GM18951 (cell line): ENCODE results near the gene SLC8A3.
"Not testable (repeated sequence)": the region's sequence is repeated elsewhere in the genome, so short reads cannot be mapped to it uniquely, and the experiment has no call there.

Experiments
- POLR2A ChIP-seq: IDR thresholded peaks from 4 replicates; pipeline ENCODE4 v1.6.1; 2011; ENCODE audit warnings: mild to moderate bottlenecking; ENCODE audit not compliant: insufficient read length, insufficient read depth; ENCODE audit errors: extremely low read depth
- in situ Hi-C: fragments of 300-500 bp; cut with MboI; formaldehyde crosslinking; loops from one replicate; pipeline ENCODE4 v1.12.0; 2022; ENCODE audit warnings: low sequenced_read_pairs, mixed read lengths, inconsistent platforms; ENCODE audit not compliant: unreplicated experiment

The SLC8A3 gene, protein sequence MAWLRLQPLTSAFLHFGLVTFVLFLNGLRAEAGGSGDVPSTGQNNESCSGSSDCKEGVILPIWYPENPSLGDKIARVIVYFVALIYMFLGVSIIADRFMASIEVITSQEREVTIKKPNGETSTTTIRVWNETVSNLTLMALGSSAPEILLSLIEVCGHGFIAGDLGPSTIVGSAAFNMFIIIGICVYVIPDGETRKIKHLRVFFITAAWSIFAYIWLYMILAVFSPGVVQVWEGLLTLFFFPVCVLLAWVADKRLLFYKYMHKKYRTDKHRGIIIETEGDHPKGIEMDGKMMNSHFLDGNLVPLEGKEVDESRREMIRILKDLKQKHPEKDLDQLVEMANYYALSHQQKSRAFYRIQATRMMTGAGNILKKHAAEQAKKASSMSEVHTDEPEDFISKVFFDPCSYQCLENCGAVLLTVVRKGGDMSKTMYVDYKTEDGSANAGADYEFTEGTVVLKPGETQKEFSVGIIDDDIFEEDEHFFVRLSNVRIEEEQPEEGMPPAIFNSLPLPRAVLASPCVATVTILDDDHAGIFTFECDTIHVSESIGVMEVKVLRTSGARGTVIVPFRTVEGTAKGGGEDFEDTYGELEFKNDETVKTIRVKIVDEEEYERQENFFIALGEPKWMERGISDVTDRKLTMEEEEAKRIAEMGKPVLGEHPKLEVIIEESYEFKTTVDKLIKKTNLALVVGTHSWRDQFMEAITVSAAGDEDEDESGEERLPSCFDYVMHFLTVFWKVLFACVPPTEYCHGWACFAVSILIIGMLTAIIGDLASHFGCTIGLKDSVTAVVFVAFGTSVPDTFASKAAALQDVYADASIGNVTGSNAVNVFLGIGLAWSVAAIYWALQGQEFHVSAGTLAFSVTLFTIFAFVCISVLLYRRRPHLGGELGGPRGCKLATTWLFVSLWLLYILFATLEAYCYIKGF

DNA sequence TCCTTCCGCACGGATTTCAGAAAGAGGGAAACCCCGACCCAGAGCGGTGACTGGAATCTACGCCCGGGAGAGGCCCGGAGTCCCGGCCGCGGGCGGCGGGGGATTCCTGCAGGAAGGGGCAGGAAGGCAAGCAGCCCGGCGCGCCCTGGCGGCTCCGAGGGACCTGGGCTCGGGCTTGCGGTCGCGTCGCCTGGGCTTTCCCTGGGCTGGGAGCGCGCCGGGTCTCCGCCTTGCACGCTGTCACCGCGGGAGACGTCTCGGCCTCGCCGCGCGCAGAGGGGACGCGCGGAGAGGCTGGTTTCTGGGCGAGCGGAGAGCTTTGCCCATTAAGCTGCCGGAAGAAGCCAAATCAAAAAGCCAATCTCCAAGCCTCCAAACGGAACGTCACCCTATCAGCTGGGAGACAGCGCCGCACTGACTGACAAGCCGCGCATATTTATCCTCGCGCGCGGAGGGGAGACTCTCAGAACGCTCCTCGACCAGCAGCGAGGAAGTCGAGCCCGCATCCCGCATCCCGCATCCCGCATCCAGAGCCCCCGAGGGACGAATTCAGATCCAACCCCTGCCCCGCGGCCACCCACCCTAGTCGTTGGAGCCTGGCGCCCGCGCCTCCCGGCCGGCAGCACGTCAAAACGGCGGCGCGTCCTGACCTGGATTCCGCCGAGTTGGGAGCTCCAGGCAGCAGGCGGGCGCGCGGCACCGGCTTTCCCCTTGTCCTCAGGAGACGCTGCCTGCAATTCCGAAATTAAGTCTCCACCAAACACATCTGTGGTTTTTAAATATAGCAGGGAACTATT lies at the start of gene SLC8A3:
Gene SLC8A3 (minus strand): TSS at position 293 of the 797 bp plus-strand sequence. CDS start 20,529 bp downstream, outside the sequence.
- in situ Hi-C loops = no loop called here
- TF ChIP-seq POLR2A = peak; percentile 62

DNA sequence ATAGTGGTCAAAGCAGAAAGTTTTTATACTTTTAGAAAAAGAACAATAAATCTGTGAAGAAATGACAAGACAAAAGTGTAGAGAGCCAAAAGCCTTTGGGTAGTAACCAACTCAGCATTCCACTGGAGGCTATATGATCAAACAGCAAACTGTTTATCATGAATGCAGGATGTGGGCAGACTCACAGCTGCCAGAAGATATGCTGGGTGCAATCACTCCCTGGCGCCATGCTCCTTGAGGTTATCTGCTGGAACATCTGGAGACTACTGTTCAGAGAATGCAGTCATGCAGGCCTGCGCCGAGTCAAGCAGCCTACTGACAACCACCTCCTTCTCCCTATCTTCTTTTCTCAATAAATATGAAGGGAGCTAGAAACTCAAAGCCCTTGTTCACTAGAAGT lies 49.0 kb upstream of the SLC8A3 start:
- in situ Hi-C loops = no loop called here
- TF ChIP-seq POLR2A = no peak

DNA sequence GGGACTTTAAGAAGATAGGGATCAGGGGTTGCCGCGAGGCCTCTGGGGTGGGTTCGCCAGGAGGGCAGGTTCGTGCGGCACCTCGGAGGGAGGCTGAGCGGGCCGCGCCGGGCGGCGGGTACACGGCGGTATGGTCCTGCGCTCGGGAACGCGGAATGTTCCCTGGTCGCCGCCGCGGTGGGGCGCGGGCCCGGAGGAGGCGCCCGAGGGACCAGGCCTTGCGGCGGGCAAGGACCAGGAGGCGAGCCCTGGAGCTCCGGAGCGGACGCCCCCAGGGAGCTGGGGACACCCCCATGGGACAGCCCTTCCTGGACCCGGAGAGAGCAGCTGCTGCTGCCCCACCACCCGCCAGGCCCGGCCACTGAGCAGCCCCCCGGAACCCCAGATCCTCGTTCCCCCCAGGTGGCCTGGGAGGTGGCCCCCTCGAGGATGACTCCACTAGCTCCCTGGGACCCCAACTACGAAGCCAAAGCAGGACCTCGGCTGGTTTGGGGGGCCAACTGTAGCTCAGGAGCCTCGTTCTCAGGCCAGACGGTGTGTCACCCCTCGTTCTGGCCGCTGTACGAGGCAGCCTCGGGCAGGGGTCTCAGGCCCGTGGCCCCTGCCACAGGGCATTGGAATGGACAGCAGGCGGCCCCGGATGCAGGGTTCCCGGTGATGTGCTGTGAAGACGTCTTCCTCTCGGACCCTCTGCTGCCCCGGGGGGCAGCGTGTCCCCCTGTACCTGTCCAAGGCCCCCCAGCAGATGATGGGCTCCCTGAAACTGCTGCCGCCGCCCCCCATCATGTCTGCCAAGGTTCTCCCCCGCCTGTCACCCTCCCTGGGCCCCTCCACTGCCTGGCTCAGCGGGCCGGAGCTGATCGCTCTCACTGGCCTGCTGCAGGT lies 45.6 kb upstream of the SLC8A3 start:
- TF ChIP-seq POLR2A = no peak
- in situ Hi-C loops = no loop called here

DNA sequence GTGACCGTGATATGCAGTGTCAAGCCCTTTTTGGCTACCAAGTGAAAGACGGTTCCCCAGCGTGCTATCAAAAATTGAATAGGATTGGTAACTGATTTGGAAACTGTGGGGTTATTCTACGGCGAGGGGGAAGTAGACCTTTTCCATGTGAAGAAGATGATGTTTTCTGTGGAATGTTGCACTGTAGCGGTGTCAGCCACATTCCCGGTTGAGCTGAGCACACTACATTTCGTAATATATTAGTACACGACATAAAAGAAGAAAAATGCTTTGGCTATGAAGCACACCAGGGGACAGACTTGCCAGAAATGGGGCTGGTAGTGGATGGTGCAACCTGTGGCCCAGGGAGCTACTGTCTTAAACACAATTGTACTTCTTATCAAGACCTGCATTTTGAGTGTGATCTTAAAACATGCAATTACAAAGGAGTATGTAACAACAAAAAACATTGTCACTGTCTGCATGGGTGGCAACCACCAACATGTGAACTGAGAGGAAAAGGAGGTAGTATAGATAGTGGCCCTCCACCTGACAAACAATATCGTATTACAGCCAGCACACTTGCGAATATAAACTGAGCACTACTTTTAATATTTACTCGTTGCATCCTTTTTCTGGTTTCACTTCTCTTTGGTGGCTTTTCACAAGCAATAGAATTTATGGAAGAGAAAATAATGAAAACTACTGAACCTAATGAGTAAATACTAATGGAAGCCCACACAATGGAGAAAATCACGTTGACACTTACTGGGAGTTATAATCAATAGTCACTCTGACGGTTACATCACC lies 43.2 kb upstream of the SLC8A3 start:
- in situ Hi-C loops = not testable (repeated sequence)

DNA sequence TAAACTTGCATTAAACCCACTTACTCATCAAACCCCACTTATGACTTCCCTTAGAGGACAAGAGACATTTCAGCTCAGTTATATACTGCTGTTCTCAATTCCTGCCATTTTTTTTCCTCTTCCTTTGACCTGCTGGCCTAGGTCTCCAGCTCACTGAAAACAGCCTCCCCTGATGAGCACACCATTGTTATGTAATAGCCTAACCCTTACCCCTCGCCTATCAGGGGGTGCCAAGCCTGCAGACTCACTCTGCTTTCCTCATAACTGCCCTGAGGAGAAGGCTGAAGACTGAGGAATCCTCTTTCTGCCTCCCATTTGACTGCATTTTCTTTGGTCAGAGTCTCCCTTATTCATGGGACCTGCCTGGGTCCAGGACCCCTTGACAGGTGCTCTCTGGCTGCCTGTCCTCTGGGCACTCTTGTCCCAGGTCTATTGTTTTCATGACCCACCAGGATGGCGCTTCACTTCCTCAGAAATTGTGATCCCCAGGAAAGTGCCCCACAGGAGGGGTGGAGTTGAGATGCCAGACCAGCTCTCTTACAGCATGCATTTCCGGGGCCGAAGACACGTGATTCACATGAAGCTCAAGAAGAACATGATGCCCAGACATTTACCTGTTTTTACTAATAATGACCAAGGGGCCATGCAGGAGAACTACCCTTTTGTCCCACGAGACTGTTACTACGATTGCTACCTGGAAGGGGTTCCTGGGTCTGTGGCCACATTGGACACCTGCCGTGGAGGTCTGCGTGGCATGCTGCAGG lies 41.3 kb upstream of the SLC8A3 start:
- in situ Hi-C loops = not testable (repeated sequence)

DNA sequence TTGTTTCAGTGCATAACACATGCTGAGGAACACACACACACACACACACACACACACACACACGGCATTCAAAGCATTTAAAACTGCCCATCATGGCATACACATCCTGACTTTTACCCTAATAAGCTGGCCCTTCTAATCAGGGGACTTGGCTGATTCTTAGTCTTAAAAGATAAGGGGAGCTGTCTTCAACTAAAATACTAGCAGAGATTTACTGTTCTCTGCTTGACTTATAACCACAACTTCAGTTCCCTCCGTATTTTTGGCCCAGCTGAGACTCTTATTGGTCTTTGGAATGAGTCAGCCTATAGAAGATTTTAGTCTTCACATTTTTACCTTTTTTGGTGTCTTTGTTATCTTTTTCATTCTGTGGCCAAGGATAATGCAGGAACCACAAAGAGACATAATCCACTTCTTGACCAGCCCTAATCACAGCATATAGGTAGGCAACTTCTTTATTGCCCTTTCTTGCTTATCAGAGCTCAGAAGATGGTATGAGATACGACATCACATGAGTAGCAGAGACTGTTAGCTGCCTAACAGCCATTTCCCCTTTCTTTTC lies 25.1 kb upstream of the SLC8A3 start:
- TF ChIP-seq POLR2A = no peak
- in situ Hi-C loops = no loop called here

DNA sequence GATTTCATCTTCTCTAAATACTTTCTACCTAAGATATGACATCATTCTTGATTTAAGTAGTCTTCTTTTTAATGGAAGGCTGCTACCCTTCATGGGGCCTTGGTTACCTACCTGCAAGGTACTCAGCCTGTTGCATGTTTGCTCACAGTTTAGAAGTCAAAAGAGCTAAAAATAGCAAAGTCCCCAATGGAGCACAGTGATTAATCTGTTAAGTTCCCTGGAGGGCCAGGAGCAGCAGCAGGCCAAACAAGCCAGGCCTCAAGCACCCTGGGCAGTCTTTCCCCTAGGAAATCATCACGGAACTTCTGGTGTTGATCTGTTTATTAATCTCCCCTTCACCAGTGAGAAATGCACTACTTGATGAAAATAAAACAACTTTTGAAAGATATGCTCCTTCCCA lies 24.0 kb upstream of the SLC8A3 start:
- no peak for TF ChIP-seq POLR2A
- in situ Hi-C loops = no loop called here

DNA sequence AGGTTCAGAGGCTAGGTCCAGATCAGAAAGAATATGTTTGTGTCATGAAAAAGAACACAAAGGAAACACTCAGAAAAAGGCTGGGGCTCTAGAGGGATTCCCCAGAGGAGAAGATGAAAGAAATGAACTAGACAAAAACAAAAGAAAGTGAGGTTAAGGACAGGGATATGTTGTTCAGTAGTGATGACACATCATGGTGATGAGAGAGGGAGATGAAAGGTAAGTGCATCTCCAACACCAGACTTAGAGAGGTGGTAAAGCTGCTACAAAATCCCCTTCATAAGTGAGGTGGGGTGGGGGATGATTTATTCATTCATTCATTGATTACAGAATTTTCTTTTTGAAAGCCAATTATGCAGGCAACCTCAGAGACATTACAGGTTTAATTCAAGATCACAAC lies 19.6 kb upstream of the SLC8A3 start:
- in situ Hi-C loops = no loop called here
- TF ChIP-seq POLR2A = no peak

DNA sequence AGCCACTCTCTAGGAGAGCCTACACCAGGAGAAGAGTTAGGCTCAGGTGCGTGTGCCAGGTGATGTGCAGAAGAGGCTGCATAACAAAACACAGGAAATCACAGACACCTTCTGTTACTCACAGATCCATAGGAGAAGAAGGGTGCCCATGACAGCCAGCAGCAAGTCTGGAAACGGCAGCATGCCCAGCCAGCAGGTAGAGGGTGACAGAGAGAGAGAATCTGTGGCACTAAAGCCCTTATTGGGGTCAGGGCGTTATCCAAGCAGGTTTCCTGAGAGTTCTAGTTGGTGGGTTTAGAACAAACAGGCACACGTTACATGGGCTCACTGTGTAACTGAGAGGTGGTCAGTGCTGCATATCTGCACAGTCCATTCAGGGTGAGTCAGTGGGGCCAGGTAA lies 14.9 kb upstream of the SLC8A3 start:
- TF ChIP-seq POLR2A = no peak
- in situ Hi-C loops = no loop called here

DNA sequence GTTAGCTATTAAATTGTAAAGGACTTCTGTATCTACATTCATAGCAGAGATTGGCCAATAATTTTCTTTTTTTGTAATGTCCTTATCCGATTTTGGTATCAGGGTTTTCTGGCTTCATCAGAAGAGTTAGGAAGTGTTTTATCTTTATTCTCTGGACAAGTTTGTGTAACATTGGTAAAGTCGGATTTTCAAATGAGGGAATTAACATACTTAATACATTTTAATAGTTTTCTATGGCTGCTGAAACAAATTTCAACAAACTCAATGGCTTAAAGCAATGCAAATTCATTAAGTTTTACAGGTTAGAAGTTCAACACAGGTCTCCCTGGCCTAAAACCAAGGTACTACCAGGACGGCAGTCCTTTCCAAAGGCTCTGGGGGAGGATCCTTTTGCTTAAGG lies 13.2 kb upstream of the SLC8A3 start:
- in situ Hi-C loops = no loop called here
- TF ChIP-seq POLR2A = no peak

DNA sequence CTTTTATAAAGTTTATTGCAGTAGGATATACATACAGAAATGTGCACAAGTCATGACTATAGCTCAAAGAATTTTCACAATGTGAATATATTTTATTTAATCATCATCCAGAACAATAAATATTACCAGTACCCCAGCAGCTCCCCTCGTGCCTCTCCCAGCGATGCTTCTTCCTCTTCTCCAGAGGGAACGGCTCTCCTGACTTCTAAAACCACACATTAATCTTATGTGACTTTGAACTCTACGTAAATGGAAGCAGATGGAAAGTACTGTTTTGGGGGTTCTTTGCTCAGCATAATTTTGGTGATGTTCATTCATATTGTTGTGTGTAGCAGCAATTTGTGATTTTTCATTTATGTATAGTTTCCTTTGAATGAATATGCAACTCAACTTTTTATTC lies 4.6 kb upstream of the SLC8A3 start:
- in situ Hi-C loops = no loop called here
- TF ChIP-seq POLR2A = no peak
